Stimulated activated CD4-positive, alpha-beta T cell treated with anti-CD3 and anti-CD28 coated beads, Interleukin-15, amount 100 ng/mL, for 1 hour (primary cell): ENCODE measurements around the gene EXOC6.
"Not testable (repeated sequence)": the region's sequence is repeated elsewhere in the genome, so short reads cannot be mapped to it uniquely, and the experiment has no call there.

ENCODE experiments used
- DNase-seq, 2 donors: peaks; one replicate each; pipeline ENCODE4 v3.0.0-alpha.2; 2020; ENCODE audit warnings: low read depth in 1 of 2, low spot score in 1 of 2

Gene EXOC6

DNA sequence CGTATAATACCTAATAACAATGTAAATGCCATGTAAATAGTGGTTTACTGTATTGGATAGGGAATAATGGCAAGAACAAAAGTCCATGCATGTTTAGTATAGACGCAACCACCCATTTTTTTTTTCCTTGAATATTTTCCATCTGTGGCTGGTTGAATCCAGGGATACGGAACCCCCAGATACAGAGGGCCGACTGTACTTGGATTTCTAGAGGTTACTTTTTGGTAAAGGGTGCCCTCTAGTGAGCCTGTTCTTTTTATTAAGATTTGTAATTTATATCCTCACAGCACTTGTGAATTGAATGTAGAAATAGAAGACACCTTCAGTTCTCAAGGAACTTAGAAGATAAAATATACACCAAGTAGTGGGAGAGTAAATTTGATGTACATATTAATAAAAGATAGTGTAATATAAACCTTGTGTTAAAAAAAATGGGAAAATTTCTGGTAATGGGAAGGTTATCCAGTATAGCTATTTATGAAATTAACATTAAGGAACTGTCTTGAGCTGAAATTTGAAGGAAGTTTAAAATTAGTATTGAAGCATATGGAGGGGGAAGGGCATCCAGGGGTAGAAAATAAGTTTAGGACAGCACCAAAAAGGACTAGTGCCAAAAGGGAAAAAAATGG is 32.0 kb downstream of the EXOC6 start:
- DNase-seq: no peak

DNA sequence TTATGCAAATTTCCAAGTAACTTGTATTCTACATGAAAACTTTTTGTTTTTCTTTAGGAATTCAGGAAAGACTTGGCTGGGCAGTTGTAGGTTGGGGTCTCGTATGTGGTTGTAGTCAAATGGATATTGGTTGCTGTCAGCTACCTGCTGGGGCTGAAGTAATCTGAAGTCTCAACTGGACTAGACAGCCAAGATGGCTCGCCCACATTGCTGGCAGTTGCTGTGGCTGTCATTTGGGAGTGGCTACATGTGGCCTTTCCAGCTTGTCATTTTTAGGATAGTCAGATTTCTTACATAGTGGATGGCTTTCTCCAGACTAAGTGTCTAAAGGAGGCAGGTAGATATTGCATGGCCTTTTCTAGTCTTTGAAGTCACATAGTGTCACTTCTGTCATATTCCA is 32.6 kb downstream of the EXOC6 start:
- DNase-seq: no peak

DNA sequence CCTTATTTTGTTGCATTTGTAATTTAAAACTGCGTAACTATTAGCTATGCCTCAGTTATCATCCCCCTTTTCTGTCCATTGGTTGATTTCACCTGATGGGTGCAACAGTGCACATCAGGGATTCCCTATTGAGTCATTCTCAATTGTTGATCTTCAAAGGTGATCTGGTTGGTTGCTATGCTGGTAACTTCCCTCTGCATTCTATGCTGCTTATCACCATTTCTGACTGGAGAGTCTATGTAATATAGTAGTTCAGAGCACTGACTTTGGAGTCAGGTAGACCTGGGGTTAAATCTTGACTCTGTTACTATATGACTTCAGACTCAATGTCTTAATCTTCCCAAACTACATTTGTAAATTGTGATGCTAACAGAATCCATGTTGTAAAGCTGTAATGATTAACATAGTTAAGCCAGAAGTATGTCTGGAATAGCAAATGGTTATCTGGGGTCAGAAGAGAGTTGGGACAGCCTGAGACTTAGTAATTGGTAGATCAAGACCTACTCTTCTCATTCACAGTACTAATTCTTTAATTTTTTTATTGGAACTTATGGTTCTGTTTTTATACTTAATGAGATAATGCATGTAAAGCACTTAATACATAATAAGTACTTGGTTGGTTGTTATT is 38.1 kb downstream of the EXOC6 start:
- no peak for DNase-seq

DNA sequence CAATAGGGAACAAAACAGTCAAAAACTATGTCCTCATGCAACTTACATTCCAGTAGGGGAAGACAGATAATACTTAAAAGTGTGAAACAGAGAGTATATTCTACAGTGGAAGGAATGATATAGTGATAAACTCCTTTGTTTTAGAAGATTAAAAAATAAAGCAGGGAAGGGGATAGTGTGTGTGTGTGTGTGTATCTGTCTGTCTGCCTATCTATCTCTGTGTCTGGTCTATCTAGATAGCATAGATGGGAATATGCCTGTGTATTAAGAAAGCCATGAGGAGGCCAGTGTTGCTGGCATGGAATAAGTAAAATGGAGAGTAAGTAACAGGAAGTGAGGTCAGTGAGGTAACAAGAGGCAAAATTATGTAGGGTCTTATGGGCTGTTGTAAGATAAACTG is 42.2 kb downstream of the EXOC6 start:
- DNase-seq: no peak

DNA sequence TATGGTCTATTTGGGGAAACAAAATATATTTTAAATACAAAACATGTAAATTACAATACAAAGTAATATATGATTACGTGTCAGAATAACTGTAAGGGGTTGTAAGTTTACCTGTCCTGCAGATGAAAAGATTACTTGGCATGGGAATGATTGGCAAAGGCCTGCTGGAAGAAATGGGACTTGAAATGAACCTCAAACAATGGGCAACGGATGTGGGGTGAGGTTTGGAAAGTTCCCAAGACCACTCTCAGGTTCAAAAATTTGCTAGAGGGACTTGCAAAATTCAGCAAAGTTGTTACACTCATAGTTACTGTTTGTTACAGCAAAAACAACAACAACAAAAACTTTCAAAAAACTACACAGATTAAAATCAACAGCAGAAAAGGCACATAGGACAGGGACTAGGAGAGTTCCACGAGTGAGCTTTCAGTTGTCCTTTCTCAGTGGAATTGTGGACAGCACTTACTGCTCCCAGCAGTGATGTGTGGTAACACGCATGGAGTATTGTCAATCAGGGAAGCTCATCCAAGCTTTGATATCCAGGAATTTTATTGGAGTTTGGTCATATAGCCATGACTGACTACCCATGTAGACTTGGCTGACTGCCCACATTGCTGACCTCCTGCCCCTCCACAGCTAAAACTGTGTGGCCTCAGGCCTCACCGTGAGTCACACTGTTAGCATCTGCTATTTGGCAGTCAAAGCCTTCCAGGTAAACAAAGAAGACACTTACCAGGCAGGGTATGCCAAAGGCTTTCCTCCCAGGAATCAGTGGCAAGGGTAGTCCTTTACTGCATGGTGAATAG is 43.8 kb downstream of the EXOC6 start:
- DNase-seq: no peak

DNA sequence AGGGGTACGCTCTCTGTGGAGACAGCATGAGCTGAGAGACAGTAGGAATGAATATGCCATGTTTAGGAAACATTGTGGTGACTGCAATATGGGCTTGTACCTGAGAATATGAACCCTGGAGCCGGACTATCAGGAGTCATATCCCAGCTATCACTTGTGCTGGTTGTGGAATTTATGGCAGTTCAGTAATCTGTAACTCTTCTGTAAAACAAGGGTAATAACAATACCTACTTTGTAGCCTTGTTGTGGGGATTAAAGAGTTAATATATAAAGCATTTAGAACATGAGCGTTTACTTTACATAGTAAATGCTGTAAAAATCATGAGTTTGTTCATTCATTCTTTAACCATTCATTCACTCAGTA is 44.4 kb downstream of the EXOC6 start:
- DNase-seq: no peak

DNA sequence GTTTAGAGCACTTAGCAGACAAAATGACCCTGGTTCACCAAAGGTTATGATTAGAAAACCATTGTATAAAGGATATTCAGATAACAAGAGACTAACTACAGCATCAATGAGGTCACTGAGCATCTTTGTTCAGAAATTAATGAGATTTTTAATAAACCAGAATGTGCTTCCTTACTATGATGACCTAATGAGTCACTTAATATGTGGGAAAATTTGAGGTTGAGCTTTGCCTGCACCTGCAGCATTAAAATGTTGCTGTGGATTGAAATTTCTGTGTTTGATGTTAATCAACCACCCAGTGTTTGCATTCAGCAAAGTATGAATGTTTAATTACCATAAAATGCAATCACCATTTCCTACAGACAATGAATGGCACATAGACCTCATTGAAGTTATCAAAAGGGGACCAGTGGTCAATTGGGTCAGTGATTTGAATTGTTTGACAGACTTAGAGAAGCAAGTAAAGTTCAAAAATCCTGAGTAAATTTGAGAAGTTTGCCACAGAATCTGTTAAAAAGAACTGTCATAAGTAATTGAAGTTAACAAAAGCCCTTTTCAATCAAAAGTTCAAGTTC is 45.8 kb downstream of the EXOC6 start:
- DNase-seq: no peak

DNA sequence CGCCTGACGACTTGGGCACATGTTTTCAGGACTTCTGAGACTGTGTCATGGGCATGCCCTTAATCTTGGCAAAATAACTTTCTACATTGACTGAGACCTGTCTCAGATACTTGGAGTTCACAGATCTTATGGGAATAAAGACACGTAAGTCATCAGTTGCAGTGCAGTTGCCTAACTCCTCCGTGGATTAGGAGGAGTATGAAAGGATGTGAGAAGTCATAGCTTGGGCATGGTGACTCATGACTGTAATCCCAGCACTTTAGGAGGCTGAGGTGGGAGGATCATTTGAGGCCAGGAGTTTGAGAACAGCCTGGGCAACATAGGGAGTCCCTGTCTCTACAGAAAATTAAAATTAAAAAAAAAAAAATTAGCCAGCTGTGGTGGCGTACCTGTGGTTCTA is 49.6 kb downstream of the EXOC6 start:
- DNase-seq: no peak

DNA sequence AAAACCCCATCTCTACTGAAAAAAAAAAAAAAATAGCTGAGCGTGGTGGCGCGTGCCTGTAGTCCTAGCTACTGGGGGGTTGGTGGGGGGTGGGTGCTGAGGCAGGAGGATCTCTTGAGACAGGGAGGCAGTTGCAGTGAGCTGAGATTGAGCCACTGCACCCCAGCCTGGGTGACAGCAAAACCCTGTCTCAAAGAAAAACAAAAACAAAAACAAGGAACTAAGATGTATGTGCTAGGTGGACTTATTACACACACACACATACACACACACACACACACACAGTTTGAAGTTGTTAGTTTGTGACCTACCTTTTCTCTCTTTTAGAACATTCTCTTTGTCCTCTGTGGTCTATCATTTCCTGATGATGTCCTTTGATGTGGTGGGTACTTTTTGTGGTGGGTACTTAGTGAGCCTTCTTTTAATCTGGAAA is 53.5 kb downstream of the EXOC6 start:
- no peak for DNase-seq

DNA sequence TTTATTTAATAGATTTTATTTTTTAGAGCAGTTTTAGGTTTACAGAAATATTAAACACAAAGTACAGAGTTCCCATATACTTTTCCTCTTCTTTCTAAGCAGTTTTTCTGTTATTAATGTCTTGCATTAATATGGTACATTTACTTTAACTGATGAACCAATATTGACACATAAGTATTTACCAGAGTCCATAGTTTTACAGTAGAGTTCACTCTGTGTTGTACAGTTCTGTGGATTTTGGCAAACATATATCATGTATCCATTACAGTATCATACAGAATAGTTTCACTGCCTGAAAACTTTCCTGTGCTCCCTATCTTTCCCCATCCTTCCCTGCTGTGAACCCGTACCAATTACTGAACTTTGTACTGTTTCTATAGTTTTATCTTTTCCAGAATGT is 55.3 kb downstream of the EXOC6 start:
- no peak for DNase-seq

DNA sequence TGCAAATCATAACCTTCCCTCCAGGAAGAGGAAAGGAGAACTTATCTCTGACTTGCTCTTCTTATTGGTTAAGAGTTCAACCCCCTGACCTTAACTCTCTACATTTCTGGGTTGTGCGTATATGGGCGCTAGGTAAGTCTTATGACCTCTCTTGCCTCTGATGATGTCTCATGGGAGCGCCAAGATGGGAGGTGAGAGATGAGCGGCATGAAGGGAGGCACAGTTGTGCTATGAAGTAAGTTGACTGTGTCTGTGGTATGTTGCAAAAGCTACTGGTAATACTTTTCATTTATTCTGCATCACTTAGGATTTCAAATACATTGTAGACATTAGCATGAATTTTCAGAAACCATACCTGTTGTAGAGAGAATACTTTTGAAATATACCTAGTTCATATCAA is 59.0 kb downstream of the EXOC6 start:
- DNase-seq: no peak

DNA sequence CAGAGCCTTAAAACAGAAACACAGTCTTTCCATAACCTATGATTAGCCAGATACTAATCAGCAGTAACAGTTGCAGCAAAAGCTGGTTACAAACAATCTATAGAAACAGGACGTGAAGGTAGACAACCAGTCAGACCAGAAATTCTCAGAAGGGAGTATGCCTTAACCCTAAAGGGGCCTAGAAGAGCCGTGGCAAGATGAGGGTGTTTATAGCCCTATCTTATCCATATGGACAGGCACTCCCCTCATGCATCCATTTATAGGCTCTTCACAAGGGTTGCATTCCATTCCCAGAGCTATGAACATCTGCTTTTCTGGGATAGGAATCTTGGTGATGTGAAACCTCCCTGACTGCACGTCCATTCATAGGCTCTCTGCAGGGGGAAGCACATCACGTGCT is 64.3 kb downstream of the EXOC6 start:
- not testable (repeated sequence) for DNase-seq

DNA sequence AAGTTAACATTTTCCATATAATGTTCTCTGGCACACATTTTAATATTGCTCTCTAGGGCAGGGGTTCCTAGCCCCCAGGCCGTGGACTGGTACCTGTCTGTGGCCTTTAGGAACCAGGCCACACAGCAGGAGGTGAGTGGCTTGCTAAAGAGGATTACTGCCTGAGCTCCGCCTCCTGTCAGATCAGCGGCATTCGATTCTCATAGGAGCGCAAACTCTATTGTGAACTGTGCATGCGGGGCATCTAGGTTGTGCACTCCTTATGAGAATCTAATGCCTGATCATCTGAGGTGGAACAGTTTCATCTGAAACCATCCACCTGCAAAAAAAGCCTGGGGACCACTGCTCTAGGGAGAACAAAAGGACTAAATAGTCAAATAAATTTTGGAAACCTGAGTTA is 65.7 kb downstream of the EXOC6 start:
- no peak for DNase-seq

DNA sequence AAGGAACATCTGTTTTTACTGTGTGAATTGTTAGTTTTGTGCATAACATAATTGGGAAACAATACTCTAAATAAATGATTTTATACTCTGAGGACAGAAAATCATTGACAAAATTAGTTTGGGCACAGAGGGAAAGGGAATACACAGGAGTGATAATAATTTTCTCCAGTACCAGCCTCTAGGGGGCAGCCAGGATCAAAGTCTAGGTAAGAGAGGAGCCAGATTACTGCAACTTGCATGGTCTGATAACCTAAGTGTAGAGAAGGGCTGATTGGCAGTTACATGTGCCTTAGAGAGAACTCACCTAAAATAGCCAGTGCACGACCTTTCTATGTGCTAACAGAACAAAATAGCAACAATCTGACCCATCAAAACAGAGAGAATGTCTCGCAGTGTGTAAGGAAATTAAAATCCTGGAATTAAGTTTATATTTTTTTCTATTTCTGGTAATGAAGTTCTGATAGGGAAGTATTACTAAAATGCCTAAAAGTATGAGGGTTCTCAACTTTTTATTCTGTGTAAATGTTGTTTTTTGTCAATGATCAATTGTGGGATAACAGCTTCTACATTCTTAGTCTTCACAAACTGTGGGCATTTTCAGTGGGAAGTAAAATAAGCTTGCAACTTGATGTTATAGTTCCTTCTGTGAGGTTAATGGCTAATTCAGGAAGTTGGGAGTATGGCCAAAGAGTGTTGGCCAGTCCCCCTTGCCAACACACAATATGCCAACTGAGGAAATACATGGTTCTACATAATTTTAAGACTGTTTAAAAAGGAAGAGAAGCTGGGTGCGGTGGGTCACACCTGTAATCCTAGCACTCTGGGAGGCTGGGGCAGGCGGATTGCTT is 66.4 kb downstream of the EXOC6 start:
- DNase-seq: no peak

DNA sequence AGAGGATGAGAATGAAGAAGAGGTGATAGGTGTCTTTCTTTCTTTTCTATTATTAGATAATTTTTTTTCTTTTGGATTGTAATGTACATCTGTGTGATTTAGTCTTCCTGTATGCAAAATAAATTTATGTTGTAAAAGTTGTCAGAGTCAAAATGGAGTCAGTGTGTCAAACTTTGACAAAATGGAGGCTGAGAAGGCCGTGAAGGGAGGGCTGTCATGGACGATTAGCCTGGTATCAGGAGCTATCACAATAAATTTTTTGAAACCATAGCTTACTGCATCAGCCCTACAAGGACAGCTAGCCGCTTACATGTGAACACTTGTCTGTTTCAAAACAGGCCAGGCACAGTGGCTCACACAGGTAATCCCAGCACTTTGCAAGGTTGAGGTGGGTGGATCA is 67.6 kb downstream of the EXOC6 start:
- no peak for DNase-seq

DNA sequence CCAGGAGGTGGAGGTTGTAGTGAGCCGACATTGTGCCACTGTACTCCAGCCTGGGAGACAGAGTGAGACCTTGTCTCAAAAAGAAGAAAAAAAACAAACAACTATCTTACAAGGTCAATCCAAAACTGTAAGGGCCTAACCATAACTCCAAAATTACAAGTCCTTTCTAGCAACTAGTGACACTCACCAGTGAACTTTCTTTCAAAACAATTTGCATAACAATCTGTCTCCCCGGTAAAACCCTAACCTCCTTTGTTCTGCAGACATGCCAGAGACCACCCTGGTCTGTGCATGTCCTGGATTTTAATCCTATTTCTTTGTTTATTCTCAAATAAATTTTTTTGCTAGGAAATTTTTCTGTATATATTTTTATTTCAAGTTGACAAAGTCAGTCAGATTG is 68.1 kb downstream of the EXOC6 start:
- DNase-seq: no peak

DNA sequence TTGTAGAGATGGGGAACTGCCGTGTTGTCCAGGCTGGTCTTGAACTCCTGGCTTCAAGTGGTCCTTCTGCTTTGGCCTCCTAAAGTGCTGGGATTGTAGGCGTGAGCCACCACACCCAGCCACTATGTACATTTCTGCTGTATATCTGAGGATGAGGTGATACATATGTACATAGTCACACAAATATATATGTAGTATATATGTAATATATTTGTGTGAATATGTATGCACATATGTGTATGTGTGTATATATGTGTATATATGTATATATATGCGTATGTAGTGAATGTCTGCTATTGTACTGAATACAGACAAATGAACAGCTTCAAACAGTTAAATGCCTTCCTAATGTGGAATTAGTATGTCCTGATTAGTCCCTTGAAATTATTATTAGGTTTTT is 70.3 kb downstream of the EXOC6 start:
- DNase-seq: no peak

DNA sequence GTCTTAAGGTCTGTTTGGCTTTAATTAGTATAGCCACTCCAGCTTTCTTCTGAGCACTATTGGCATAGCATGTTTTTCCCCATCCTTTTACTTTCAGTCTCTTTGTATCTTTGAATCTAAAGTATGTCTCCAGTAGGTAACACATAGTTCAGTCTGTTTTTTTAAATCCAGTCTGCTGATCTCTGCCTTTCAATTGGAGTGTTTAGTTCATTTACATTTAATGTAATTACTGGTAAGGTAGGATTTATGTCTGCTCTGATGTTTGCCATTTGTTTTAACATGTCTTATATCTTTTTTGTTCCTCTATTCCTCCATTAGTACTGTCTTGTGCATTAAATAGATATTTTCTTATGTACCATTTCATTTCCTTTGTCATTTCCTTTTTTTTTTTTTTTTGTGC is 72.5 kb downstream of the EXOC6 start:
- DNase-seq: no peak

DNA sequence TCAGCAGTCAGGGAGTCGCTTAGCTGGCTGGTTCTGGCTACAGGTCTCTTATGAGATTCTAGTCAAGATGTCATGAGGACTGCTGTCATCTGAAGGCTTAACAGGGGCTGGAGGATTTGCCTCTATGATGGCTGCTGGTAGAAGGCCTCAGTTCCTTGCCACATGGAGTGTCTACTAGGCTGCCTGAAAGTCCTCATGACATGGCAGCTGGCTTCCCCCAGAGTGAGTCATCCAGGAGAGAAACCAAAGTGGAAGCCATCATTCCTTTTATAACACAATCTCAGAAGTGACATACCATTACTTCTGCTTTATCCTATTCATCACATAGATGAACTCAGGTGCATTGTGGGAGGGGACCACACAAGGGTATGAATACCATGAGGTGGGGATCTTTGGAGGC is 75.1 kb downstream of the EXOC6 start:
- no peak for DNase-seq

DNA sequence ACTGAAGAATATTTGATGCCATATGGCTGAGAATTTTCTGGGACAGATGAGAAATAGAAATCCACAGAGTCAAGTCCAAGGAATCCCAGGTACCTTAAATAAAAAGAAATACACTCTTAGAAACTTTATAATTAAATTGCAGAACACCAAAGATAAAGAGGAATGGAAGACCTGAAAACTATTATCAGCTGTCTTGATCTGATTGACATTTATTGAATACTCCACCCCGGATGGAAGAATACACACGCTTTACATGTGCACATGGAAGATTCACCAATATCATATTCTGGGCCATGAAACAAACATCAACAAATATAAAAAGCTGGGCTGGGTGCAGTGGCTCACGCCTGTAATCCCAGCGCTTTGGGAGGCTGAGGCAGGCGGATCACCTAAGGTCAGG is 81.6 kb downstream of the EXOC6 start:
- DNase-seq: no peak

DNA sequence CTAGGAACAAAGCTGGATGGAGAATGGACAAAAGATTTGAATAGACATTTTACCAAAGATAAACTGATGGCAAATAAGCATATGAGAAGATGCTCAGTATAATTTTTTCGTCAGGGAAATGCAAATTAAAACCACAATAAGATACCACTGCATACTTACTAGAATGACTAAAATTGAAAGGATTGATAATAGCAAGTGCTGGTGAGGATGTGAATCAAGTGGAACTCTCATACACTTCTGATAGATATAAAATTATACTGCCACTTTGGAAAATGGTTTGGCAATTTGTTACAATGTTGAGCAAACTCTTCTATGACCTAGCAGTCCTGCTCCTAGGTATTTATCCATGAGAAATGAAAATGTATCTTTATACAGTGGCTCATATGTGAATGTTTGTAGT is 83.3 kb downstream of the EXOC6 start:
- no peak for DNase-seq
